Activated CD4-positive, CD25-positive, alpha-beta regulatory T cell treated with anti-CD3 and anti-CD28 coated beads, Interleukin-2, amount 50 U/mL, for 72 hours (primary cell): ENCODE measurements around the gene SLC24A4.

Source experiments
- DNase-seq: peaks from one replicate; pipeline ENCODE4 v3.0.0; 2021

SLC24A4 gene

GRCh38 chr14:92404938-92405337 lies 82.0 kb downstream of the SLC24A4 start:
- no peak for DNase-seq

- no peak for DNase-seq
Observed at GRCh38 chr14:92407410-92407809, 84.4 kb downstream of the SLC24A4 start.

GRCh38 chr14:92409043-92409442 lies 86.1 kb downstream of the SLC24A4 start:
- DNase-seq, result no peak

GRCh38 chr14:92411135-92411534 lies 88.2 kb downstream of the SLC24A4 start:
- DNase-seq, result no peak

GRCh38 chr14:92411941-92412340 lies 89.0 kb downstream of the SLC24A4 start:
- DNase-seq, result no peak

- no peak for DNase-seq
Observed at GRCh38 chr14:92412912-92413311, 89.9 kb downstream of the SLC24A4 start.

GRCh38 chr14:92413379-92413778 lies 90.4 kb downstream of the SLC24A4 start:
- no peak for DNase-seq

- no peak for DNase-seq
Observed at GRCh38 chr14:92414690-92415445, 91.9 kb downstream of the SLC24A4 start.

- DNase-seq, result no peak
Observed at GRCh38 chr14:92415969-92416368, 93.0 kb downstream of the SLC24A4 start.

- no peak for DNase-seq
Observed at GRCh38 chr14:92416544-92416943, 93.6 kb downstream of the SLC24A4 start.

GRCh38 chr14:92417759-92418158 lies 94.8 kb downstream of the SLC24A4 start:
- no peak for DNase-seq

- DNase-seq, result no peak
Observed at GRCh38 chr14:92421751-92422150, 98.8 kb downstream of the SLC24A4 start.

GRCh38 chr14:92425101-92425500 lies 102.1 kb downstream of the SLC24A4 start:
- DNase-seq, result no peak

GRCh38 chr14:92426237-92426636 lies 103.3 kb downstream of the SLC24A4 start:
- DNase-seq, result no peak

- DNase-seq, result no peak
Observed at GRCh38 chr14:92427096-92427495, 104.1 kb downstream of the SLC24A4 start.

- no peak for DNase-seq
Observed at GRCh38 chr14:92430686-92431085, 107.7 kb downstream of the SLC24A4 start.

- DNase-seq, result no peak
Observed at GRCh38 chr14:92431199-92431725, 108.3 kb downstream of the SLC24A4 start.

- no peak for DNase-seq
Observed at GRCh38 chr14:92433407-92433806, 110.4 kb downstream of the SLC24A4 start.

GRCh38 chr14:92435154-92435553 lies 112.2 kb downstream of the SLC24A4 start:
- no peak for DNase-seq

GRCh38 chr14:92436115-92436776 lies 113.3 kb downstream of the SLC24A4 start:
- DNase-seq, result no peak

- DNase-seq, result no peak
Observed at GRCh38 chr14:92437309-92437708, 114.3 kb downstream of the SLC24A4 start.

- DNase-seq, result no peak
Observed at GRCh38 chr14:92437729-92438285, 114.8 kb downstream of the SLC24A4 start.

- DNase-seq, result no peak
Observed at GRCh38 chr14:92439537-92440344, 116.8 kb downstream of the SLC24A4 start.
